ENCODE data around the gene GLUL.

Gene GLUL

DNA sequence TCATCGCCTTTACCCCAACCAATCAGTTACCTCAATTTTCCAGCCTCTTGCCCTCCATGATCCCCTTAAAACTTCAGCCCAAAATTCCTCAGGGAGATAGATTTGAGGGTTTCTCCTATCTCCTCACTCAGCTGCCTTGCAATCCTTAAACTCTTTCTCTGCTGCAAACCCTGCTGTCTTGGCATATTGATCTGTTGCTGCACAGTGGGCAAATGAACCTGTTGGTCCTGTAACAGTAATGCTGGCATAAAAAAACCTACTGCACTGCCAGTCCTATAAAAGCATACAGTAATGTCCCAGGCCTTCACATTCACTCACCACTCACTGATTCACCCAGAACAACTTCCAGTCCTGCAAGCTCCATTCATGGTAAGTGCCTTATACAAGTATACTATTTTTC, 14.0 kb upstream of the GLUL start:
- Histone ChIP-seq H3F3A (ENCODE audit: insufficient read depth, low read length) (no peaks in the 10 kb centered on the region), H3K9ac (ENCODE audit: low read length) (no peak overlapping the region), H3K9me3 (ENCODE audit: low read length) (no peaks in the 10 kb centered on the region), H2AFZ (ENCODE audit: low read length) (no peak overlapping the region), H3K4me3 (ENCODE audit: low read depth, low read length, poor library complexity, severe bottlenecking) (no peak overlapping the region), H3K9me2 (ENCODE audit: low read depth, low read length) (no peaks in the 10 kb centered on the region), H3K79me2 (ENCODE audit: insufficient read depth, low read length) (no peaks in the 10 kb centered on the region), H3K36me3 (ENCODE audit: insufficient read depth, low read length) (no peaks in the 10 kb centered on the region), H4K20me1 (ENCODE audit: insufficient read depth, low read length) (no peaks in the 10 kb centered on the region), H3K4me2 (ENCODE audit: low read length) (no peak overlapping the region), H3K4me1 (ENCODE audit: insufficient read depth, low read length, severe bottlenecking) (no peaks in the 10 kb centered on the region), H3K27me3 (ENCODE audit: insufficient read depth, low read length) (no peaks in the 10 kb centered on the region), H3K27ac (ENCODE audit: low read depth, low read length, poor library complexity, severe bottlenecking) (no peak overlapping the region)
- TF ChIP-seq, protein P1, sequence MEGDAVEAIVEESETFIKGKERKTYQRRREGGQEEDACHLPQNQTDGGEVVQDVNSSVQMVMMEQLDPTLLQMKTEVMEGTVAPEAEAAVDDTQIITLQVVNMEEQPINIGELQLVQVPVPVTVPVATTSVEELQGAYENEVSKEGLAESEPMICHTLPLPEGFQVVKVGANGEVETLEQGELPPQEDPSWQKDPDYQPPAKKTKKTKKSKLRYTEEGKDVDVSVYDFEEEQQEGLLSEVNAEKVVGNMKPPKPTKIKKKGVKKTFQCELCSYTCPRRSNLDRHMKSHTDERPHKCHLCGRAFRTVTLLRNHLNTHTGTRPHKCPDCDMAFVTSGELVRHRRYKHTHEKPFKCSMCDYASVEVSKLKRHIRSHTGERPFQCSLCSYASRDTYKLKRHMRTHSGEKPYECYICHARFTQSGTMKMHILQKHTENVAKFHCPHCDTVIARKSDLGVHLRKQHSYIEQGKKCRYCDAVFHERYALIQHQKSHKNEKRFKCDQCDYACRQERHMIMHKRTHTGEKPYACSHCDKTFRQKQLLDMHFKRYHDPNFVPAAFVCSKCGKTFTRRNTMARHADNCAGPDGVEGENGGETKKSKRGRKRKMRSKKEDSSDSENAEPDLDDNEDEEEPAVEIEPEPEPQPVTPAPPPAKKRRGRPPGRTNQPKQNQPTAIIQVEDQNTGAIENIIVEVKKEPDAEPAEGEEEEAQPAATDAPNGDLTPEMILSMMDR (IDR thresholded peaks at IDR 0.05; ENCODE audit: low read length) = no peak
- no peak for TF ChIP-seq EZH2 (IDR thresholded peaks at IDR 0.05; ENCODE audit: borderline replicate concordance, low read length)

DNA sequence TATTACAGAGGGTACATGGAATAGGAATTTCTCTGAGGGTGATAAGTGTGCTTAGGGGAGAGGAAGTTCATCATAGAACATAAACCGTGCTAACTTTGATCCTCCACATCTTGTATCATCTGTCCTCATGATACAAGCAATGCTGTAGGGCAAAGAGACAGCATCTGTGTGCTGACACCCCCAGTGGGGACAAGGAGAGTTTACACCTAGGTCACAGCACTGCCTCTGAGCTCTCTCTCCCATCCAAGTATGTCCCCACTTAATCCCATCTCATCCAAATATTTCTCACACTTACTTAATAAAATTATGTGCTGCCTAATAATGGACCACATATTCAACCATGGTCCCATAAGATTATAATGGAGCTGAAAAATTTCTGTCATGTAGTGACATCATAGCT, 13.2 kb upstream of the GLUL start:
- Histone ChIP-seq H3K36me3 (ENCODE audit: insufficient read depth, low read length) (no peaks in the 10 kb centered on the region), H3K9me2 (ENCODE audit: low read depth, low read length) (no peaks in the 10 kb centered on the region), H3K4me1 (ENCODE audit: insufficient read depth, low read length, severe bottlenecking) (no peaks in the 10 kb centered on the region), H2AFZ (ENCODE audit: low read length) (no peak overlapping the region), H3K9me3 (ENCODE audit: low read length) (no peaks in the 10 kb centered on the region), H3K4me3 (ENCODE audit: low read depth, low read length, poor library complexity, severe bottlenecking) (no peak overlapping the region), H3K9ac (ENCODE audit: low read length) (no peak overlapping the region), H3K27me3 (ENCODE audit: insufficient read depth, low read length) (no peaks in the 10 kb centered on the region), H3K27ac (ENCODE audit: low read depth, low read length, poor library complexity, severe bottlenecking) (no peak overlapping the region), H3F3A (ENCODE audit: insufficient read depth, low read length) (no peaks in the 10 kb centered on the region), H3K79me2 (ENCODE audit: insufficient read depth, low read length) (no peaks in the 10 kb centered on the region), H3K4me2 (ENCODE audit: low read length) (no peak overlapping the region), H4K20me1 (ENCODE audit: insufficient read depth, low read length) (no peaks in the 10 kb centered on the region)
- TF ChIP-seq EZH2 (IDR thresholded peaks at IDR 0.05; ENCODE audit: borderline replicate concordance, low read length) = no peak
- TF ChIP-seq, protein P1 (IDR thresholded peaks at IDR 0.05; ENCODE audit: low read length) = no peak

DNA sequence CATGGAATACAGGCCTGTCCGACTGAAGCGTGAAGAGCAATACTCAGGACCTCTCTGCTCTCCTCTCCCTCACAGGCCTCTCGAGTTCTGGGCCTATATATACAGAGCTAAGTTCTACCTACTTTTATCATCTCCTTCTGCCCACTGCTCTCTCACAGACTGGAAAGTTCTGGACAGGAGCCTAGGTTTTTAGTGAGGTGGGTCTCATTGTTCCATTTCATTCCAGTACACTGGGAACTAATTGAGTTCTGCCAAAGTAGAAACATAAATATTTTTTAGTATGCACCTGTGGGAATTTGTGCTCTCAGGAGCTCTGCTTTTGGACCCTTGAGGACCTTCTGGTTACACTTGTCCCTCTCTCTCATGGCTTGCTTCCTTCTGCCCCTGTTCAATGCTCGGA, 9.0 kb upstream of the GLUL start, which contains the start of gene TEDDM1:
Gene TEDDM1 (minus strand): TSS at position 101 of the 400 bp plus-strand sequence. CDS start 182 bp downstream, outside the sequence.
- no peaks in the 10 kb centered on the region for H4K20me1 ChIP-seq (ENCODE audit: insufficient read depth, low read length)
- no peaks in the 10 kb centered on the region for H3K36me3 ChIP-seq (ENCODE audit: insufficient read depth, low read length)
- no peaks in the 10 kb centered on the region for H3K9me3 ChIP-seq (ENCODE audit: low read length)
- no peaks in the 10 kb centered on the region for H3K27me3 ChIP-seq (ENCODE audit: insufficient read depth, low read length)
- H3K4me2 ChIP-seq (ENCODE audit: low read length) = no peak within 1 kb of the TSS
- H2AFZ ChIP-seq (ENCODE audit: low read length) = no peak within 1 kb of the TSS
- no peaks in the 10 kb centered on the region for H3K79me2 ChIP-seq (ENCODE audit: insufficient read depth, low read length)
- TF ChIP-seq, protein P1 (IDR thresholded peaks at IDR 0.05; ENCODE audit: low read length) = no peak
- no peak for TF ChIP-seq EZH2 (IDR thresholded peaks at IDR 0.05; ENCODE audit: borderline replicate concordance, low read length)
- no peaks in the 10 kb centered on the region for H3K9me2 ChIP-seq (ENCODE audit: low read depth, low read length)
- no peak within 1 kb of the TSS for H3K4me3 ChIP-seq (ENCODE audit: low read depth, low read length, poor library complexity, severe bottlenecking)
- no peak within 1 kb of the TSS for H3K27ac ChIP-seq (ENCODE audit: low read depth, low read length, poor library complexity, severe bottlenecking)
- H3K9ac ChIP-seq (ENCODE audit: low read length) = no peak within 1 kb of the TSS
- H3F3A ChIP-seq (ENCODE audit: insufficient read depth, low read length) = no peaks in the 10 kb centered on the region
- H3K4me1 ChIP-seq (ENCODE audit: insufficient read depth, low read length, severe bottlenecking) = no peaks in the 10 kb centered on the region

Data from OCI-LY1 (cell line).